Measurements from ENCODE around the gene PXDN.

- TF ChIP-seq ZSCAN18 (tag by site-specific recombination; IDR thresholded peaks at IDR 0.05) (no peak), CTCF (tag by site-specific recombination; IDR thresholded peaks at IDR 0.05) (no peak), ZNF530 (tag by site-specific recombination; IDR thresholded peaks at IDR 0.05; ENCODE audit: low read depth) (no peak), SETDB1 (IDR thresholded peaks at IDR 0.05; ENCODE audit: insufficient read length, low read length) (no peak), ZNF510 (tag by site-specific recombination; IDR thresholded peaks at IDR 0.05; ENCODE audit: insufficient replicate concordance) (no peak), REST (tag by site-specific recombination; IDR thresholded peaks at IDR 0.05) (no peak), TSHZ1 (tag by site-specific recombination; IDR thresholded peaks at IDR 0.05; ENCODE audit: borderline replicate concordance) (no peak), ZFP3 (tag by site-specific recombination; IDR thresholded peaks at IDR 0.05; ENCODE audit: low read depth) (no peak)
Measured at GRCh38 chr2:1609040-1609439, 135.3 kb downstream of the PXDN start.

All from HEK293 (cell line).